Astrocyte of the cerebellum (primary cell): ENCODE measurements around the gene CSNK2A1.
A peak's percentile ranks its signal among the peaks of the same experiment; 100 is the strongest.

Experiments
- DNase-seq: peaks from one replicate; pipeline ENCODE4 v3.0.0-alpha.2; 2011; ENCODE audit warnings: low read depth
- H3K4me3 ChIP-seq: 2 replicates; pipeline ENCODE4 v1.5.1; 2011; ENCODE audit warnings: mild to moderate bottlenecking, low read depth, low read length, moderate library complexity
- in situ Hi-C: cut with HindIII; loops from 2 replicates; pipeline ENCODE4 v1.10.0; 2017; ENCODE audit warnings: low sequenced_read_pairs
- TF ChIP-seq, protein P1 (sequence below): IDR thresholded peaks from 2 replicates; pipeline ENCODE4 v1.5.1; 2012; ENCODE audit warnings: low read length, low read depth, moderate library complexity, mild to moderate bottlenecking; ENCODE audit errors: missing control alignments

The CSNK2A1 gene

DNA sequence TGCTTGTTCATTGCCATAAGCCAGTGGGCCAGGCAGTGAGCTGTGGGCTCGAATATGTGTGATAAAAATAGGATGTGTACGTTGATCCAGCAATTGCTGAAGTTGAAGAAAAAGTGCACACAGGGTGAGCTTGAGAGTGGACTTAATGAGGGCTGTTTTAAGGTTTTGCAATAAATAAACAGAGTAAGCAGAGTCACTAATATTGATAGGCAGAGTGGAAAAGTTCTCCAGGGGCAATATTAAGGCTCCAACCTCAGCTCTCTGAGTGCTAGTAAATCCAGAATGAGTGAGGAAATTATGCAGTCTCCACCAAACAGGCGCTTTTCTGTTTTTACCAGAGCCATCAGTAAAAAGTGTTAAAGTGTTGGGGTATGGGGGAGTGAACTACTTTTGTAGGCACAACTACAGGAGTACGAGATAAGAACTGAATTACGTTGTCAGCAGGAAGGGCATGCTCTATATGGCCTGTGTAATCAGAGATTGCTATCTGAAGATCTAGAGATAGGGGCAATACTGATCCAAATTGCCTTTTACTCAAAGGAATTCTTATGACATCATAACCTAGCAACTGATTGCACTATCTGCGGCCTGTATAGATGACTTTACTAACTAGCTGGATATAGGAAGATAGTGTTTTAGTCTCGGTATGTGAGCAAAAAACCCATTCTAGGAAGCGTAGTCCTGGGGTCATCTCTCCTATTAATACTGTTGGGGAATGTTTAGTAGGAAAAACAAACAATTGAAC lies 73.7 kb downstream of the CSNK2A1 start:
- H3K4me3 ChIP-seq = no peak overlapping the region
- TF ChIP-seq, protein P1, sequence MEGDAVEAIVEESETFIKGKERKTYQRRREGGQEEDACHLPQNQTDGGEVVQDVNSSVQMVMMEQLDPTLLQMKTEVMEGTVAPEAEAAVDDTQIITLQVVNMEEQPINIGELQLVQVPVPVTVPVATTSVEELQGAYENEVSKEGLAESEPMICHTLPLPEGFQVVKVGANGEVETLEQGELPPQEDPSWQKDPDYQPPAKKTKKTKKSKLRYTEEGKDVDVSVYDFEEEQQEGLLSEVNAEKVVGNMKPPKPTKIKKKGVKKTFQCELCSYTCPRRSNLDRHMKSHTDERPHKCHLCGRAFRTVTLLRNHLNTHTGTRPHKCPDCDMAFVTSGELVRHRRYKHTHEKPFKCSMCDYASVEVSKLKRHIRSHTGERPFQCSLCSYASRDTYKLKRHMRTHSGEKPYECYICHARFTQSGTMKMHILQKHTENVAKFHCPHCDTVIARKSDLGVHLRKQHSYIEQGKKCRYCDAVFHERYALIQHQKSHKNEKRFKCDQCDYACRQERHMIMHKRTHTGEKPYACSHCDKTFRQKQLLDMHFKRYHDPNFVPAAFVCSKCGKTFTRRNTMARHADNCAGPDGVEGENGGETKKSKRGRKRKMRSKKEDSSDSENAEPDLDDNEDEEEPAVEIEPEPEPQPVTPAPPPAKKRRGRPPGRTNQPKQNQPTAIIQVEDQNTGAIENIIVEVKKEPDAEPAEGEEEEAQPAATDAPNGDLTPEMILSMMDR = no peak

DNA sequence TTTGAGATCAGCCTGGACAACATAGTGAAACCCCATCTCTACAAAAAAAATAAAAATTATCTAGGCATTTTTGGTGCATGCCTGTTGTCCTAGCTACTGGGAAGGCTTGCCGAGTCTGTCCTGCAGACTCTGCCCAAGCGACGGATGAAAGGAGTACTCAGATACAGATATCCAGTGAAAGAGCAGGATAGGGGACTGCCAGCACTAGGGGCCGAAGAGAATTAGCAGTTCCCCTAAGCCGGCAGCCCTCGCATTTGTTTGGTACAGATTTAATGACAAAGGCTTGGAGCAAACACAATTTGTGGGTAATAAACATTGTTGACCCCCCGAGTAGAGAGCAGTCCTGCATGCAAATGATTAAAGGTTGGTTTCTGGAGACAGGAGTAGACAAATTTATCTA lies 75.8 kb downstream of the CSNK2A1 start:
- TF ChIP-seq, protein P1 = no peak
- H3K4me3 ChIP-seq = no peak overlapping the region
- in situ Hi-C loops = no loop called here
- DNase-seq = no peak

More for the DNA sequence above, 73.7 kb downstream of the CSNK2A1 start:
- DNase-seq = no peak
- in situ Hi-C loops = no loop called here

DNA sequence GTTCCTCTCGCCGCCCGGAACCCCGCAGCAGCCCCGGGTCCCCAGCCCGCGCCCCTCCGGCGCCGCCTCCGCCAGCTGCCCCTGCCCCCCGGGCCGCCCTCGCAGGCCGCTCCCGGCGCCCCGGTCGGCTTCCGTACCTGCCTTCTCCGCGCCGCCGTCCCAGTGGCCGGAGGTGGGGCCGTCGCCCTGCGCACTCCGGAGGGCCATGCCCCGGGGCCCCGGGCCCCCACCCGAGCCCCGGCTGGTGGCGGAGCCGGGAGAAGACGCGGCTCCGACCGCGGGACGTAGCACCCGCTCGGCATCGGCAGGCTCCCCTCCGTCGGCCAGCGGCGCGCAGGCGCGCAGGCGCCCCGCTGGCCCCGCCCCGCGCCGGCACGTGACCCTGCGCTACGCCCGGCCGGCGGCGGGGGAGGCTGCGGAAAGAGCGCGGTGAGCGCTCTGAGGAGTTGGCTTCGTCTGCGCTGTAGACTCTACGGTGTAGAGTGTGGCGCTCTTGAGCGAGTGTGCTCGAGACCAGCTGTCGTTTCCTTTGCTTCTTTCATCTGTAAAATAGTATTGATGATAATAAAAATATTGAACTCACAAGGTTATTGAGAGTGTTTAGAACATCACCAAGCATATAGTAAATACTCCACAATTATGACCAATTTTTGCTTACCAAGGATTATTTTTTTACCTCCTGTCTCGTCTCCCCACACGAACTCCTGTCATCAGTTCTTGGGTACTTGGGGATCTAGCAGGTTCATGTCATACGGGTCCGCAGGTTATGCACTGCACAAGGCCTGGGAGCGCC lies 81.2 kb downstream of the CSNK2A1 start, which contains the start of gene TBC1D20:
Gene TBC1D20 (minus strand): TSS at position 335 of the 793 bp plus-strand sequence. CDS start 128 bp downstream, at position 207.
- H3K4me3 ChIP-seq = peak within 1 kb of the TSS; percentile 67
- TF ChIP-seq, protein P1 = peak; percentile 32
- peak; percentile 60 for DNase-seq
- in situ Hi-C loops = no loop called here

DNA sequence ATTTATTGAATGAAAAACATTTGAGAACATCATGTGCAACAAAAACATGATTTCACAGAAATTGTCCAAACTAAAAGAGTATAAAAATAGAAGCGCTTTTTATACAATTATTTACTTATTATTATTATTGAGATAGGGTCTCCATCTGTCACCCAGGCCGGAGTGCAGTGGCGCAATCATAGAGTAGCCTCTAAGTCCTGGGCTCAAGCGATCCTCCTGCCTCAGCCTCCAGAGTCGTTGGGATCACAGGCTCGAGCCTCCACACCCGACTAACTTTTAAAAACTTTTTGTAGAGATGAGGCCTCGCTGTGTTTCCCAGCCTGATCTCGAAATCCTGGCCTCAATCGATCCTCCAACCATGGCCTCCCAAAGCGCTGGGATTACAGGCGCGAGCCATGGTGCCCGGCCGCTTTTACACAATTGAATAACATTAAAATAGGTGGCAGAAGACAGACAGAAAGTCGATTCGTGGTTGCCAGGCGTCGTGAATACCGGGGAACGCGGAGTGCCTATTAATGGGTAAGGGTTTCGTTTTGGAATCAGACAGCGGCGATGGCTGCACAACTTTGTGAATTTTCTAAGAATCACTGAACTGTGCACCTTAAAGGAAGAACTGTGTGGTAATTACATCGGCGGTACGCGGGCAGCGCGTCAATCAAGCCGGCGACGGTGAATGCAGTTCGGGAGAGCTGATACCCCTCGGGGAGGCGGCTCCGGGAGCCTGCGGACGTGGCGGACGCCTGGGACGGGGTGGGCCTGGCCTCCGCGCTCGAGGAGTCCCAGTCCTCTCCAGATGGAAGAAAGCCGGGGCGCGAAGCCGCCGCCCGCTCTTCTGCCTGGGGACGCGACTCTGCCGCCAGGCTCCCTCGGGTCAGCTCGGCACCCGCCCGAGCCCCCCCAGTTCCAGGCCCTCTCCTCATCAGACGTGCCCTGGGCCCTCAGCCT lies 82.1 kb downstream of the CSNK2A1 start:
- in situ Hi-C loops = no loop called here
- TF ChIP-seq, protein P1 = no peak
- peak overlapping the region; percentile 67 for H3K4me3 ChIP-seq
- no peak for DNase-seq

DNA sequence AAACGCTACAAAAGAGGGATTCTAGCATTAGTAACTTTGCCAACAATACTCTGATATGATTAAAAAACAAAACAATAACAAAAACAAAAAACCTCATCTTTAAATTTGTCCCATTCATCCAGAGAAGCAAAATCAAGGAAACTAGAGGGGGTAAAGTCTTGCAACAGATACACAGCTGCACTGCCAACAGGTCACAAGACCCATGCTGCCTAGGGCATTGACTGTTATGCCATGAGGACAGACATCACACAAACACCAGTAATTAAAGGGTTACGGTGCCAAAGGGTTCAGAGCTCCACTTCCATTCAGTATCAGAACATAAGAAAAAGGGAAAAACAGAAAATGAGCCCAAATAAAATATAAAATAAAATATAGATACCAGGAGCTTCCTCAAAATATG lies 82.9 kb downstream of the CSNK2A1 start:
- TF ChIP-seq, protein P1 = no peak
- in situ Hi-C loops = no loop called here
- peak overlapping the region; percentile 67 for H3K4me3 ChIP-seq
- DNase-seq = no peak

DNA sequence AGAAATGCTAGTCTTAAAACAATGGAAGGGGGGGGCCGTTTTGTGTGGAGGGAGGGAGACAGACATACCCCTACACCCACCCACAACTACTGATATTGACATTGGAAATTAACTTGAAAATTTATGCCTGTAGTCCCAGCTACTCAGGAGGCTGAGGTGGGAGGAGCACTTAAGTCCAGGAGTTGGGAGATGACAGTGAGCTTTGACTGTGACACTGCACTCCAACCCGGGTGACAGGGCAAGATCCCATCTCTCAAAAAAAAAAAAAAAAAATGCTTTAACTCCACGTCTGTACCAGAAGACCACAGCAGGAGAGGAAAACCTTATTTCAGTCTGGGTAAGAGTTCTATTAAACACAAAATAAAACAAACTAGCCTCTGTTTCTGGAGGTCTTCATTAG lies 83.4 kb downstream of the CSNK2A1 start:
- no peak overlapping the region for H3K4me3 ChIP-seq
- TF ChIP-seq, protein P1 = no peak
- in situ Hi-C loops = no loop called here
- DNase-seq = no peak
